T-helper 2 cell treated with Interferon-gamma antibody and Interleukin-4, amounts not matched to agents 100 ng/mL and 5 ng/mL, for 36 hours (primary cell): ENCODE results near the gene ZMIZ1. TPM values are rescaled to one million over a fixed set of nuclear protein-coding genes. Genes with fewer than 3 reads are reported as not detected.

Experiments used
- intact Hi-C: fragments of 100-400 bp; cut with micrococcal nuclease; formaldehyde crosslinking; loops from one replicate; pipeline ENCODE4 v1.15.1; 2023
- total RNA-seq: library from RNA; stranded (reverse); gene quantifications from 2 replicates; pipeline ENCODE4 v1.2.3, GENCODE V29; 2022

ZMIZ1 gene
- total RNA-seq, 1 donor from 2014 or later = 45.8 TPM

DNA sequence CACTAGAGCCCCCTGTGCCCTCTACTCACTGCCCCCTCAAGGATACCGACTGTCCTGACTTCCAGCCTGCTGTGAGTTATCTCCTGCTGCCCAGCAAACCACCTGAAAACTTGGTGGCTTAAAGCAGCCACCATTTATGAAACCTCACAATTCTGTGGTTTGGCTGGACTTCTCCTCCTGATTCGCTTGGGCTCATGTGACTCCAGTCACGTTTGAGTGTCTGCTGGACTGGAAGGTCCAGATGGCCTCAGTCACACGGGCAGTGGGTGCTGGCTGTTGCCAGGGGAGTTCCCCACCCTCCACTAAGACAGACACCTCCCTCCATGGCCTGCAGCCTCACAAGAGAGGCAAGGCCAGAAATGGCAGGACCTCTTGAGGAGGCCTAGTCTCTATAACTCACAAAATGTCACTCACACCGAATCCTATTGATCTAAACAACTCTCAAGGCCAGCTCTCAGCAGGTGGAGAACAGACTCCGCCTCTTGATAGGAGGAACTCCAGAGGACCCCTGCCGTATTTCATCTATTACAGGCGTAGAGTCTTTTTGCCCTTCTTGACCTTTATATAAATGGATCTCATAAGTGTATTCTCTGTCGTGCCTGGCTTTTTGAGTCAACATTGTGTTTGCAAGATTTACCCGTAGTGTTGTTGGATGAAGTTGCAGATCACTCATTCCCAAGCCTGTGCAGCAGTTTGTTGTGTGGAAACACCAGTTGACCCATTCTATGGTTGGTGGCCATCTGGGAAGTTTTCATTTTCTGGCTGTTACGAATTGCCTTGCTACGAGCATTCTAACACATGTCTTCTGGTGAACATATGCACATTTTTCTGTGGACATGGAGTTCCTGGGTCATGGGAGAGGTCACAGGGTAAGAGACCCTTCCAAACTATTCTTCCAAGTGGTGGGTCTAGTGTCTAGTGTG is 48.3 kb downstream of the ZMIZ1 start:
- intact Hi-C loops = no loop called here

DNA sequence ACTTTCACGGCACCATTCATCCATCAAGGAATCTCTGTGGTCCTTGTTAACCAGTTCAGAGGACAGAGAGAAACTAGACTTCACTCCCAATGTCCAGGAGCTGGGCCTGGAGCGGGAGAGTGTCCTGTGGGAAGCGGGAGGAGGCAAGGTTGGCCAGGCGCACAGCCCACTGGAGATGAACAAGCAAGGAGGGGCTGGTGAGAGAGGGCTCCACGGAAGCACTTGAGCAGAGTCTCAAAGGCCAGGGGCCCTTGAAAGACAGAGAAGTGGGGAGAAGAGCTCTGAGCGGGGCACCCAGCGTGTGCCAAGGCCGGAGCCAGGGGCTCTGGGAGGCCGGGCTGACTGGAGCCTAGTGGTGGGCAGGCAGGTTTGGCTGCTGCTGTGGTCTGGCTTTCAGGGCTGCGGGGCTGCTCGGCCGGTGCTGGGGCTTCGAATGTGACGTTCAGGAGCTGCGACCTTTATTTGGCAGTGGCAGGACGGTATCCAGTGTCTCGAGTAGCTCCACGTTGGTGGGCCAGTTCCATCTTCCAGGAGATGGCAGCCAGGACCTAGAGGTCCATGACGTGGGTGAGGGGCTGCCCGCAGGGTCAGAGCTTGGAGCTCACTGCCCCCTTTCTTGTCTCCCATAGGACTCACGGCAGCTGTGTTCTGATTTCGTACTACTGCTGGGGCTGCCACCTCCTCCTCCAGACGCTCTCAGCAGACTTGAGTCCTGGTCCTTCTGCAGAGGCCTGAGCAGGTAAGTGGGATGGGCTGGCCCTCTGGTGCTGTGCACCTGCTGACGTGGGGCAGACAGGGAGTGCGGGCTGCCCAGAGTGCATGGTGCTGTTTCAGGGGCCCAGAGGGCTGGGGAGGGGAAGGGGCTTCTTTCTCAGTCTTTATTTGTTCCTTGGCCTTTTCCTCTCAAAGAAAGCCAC is 49.8 kb downstream of the ZMIZ1 start:
- intact Hi-C loops = no loop called here

GRCh38 chr10:79119306-79119705 is 50.5 kb downstream of the ZMIZ1 start:
- intact Hi-C loops = no loop called here

DNA sequence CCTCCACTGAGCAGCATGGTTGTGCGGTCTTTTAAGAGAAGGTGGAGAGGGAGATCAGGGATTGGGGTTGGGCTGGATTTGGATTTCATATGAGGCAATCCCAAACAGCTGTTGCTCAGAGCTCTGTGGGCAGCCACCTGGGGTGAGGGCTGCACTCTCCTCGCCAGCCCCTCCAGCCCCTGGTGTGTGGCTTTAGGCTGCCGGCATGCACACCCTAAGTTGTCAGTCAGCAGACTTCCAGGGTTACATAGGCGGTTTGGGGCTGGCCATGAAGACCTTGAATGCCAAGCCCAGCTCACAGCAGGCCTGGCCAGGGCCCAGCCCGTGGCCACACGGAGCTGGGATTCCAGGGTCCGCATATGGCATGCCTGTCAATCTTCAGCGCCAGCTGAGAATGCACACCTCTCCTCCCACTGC is 54.8 kb downstream of the ZMIZ1 start:
- intact Hi-C loops = no loop called here

DNA sequence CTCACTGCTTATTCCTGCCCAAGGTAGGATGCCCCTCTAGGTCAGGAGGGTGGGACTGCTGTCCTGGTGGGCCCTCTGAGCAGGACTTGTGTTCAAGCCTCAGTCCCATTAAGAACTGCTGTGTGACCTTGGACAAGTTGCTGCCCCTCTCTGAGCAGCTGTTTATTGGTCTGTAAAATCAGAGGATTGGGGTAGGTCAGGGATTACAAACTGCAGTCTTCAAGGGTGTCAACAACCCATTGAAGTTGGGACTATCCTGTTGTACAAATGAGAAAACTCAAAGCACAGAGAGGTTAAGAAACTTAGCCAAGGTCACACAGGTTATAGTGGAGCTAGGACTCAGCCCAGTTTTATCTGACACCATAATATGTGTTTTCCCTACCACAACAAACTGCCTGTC is 55.3 kb downstream of the ZMIZ1 start:
- intact Hi-C loops = no loop called here

DNA sequence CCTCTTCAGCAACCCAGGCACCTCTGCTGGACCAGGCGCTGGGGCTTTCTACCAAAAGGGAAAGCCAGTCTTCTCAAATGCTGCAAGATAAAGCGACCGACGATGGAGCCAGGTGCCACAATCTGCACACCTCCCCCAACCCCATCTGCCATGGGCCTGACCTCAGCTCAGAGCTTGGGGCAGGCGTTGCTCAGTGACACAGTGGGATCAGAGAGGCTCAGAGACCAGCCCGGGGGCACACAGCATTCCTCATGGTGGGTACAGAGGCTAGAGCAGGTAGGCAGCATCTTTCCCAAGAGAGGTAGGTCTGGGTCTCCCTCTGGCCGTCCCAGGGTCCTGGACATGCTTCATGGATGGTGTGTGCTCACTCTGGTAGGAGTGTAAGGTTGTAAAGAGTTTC is 56.3 kb downstream of the ZMIZ1 start:
- intact Hi-C loops = no loop called here

DNA sequence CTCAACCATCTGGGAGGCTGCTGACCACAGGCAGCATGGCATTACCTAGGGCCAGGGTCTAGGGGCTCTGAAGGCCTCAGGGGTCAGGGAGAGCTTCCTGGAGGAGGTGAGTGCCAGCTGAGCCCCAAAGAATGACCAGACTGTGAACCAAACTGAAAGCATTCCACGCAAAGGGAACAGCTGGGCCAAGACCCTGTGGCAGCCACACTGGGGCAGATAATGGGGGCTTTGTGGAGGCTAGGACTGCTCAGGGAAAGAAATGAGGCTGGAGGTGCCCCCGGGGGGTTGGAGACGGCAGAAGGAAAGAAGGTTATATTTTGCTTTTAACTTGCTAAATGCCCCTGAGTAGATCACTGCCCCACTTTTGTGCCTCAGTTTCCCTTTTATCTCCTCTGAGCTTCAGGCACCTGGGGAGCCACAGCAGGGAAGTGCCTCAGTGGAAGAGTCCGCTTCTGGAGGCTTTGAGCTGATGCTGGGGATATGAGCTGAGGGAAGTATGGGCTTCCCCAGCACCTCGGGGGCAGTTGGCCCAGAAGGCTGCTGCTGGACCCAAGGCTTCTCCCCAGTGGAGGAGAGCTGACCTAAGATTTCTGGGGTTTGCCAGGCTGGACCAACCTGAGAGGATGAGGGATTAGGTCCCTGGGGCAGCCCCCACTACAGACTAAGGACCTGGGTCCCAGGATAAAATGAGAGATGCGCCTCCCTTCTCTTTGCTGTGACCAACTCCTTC is 57.8 kb downstream of the ZMIZ1 start:
- intact Hi-C loops = no loop called here

DNA sequence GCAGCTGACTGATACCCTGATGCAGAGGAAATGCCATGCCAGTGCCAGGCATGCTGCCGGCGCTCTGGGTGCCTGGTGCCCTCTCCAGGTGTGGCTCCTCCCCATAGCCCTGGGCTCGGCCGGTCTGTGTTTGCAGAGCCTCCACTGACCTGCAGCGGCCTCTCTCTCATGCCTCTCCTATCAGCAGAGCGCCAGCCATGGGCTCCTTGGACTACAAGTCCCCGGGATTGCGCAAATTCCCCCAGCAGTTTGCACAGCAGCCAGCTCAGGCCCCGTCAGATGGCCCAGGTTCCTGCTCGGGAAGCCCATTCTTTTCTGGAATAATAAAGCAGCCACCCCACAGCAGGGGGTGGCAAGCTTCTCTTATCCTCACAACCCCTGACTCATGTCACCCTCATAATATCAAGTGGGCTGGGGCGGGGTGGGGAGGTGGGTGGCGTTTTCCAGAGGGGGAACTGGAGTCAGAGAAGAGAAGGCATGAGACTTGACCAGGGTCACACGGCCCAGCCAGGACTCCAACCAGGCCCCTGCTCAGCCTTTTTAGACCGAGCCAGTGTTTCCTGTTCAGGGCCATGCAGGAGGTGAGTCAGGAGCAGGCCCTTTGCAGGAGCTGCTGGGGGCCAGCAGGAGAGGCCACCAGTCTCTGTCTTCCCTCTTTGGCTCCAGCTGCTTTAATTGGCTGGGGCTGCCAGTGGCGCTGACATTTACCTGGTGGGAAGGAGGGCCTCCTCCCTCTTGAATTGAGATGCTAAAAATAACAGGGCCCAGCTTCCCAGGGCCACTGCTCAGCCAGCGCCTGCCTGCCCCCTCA is 58.6 kb downstream of the ZMIZ1 start:
- intact Hi-C loops = no loop called here

GRCh38 chr10:79128241-79128922 is 59.6 kb downstream of the ZMIZ1 start:
- intact Hi-C loops = no loop called here

DNA sequence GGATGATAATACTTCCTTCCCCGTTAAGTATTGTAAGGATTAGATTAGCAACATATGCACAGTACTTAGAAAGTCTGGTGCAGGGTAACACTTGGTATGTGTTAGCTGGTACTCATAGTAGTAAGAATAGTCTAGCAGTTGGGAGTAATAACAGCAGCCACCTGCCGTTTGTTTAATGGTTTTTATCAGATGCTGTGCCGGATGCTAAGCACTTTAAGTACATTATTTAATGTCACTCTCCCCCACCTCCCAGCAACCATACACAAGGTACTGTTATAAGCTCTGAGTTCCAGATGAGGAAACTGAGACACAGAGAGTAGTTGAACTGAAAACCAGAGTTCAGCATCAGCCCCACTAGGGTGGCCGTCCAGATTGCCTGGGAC is 60.1 kb downstream of the ZMIZ1 start:
- intact Hi-C loops = no loop called here

DNA sequence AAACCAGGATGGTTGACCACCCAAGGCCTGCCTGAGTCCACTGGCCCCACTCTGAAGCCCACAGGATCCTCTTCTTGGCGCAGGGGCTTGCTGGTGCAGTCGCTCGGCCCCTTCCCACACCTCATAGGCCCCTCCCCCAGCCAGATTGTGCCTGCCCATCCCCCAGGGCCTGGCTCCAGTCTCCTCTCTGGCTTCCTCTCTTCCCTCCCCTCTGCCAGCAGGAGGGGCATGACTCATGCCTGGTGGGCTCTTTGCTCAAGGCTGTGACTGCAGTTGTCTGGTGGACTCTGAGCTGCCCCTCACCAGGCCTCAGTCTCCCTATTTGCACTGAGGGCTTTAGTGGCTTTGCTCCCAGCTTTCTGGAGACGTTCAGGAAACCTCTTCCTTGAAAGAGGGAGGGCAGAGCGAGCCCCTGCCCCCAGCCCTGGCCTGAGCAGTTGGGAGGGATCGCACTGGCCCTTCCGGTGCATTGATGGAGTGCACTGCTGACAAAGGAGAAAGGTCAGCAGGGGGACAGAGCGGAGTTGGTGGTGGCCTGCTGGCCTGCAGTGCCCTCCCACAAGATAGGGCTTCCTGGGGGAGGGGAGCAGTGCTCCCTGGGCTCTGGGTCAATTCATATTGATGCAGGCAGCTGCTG is 60.7 kb downstream of the ZMIZ1 start:
- intact Hi-C loops = no loop called here

GRCh38 chr10:79130255-79130654 is 61.5 kb downstream of the ZMIZ1 start:
- intact Hi-C loops = no loop called here

GRCh38 chr10:79130846-79131245 is 62.1 kb downstream of the ZMIZ1 start:
- intact Hi-C loops = no loop called here

DNA sequence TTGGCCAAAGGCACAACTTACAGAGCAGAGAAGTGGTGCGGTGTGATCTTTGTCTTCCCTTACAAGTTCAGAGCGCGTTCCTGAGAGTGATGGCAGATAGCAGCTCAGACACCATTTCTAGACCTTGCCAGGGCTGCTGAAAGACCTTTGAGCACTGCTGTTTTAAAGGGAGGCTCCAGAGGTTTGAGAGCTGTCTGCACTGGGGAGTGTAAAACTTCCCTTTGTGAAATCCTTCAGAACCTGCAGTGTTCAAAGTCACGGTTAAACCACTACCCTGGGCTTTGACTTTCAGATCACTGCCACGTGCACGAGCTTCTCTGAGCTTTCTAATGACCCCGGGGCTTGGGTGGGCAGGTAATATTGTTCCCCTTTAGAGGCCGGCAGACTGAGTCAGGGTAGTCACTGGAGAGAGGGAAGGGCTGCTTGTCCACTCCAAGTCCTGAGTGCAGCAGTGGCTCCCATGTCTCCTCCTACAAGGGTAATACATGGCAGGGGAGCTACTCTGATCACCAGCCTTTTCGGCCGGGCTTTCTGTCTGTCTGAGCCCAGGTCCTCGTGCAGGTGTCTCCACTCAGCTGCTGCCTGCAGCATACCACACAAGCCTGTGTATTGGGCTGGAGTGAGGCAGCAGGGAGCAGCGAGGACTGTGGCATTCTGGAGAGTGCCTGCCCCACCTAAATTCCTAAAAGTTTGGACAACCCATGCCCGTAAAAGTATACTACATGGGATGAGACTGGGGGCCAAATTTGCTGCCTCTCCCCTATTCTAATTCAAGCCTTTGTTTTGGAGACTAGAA is 63.3 kb downstream of the ZMIZ1 start:
- intact Hi-C loops = no loop called here

DNA sequence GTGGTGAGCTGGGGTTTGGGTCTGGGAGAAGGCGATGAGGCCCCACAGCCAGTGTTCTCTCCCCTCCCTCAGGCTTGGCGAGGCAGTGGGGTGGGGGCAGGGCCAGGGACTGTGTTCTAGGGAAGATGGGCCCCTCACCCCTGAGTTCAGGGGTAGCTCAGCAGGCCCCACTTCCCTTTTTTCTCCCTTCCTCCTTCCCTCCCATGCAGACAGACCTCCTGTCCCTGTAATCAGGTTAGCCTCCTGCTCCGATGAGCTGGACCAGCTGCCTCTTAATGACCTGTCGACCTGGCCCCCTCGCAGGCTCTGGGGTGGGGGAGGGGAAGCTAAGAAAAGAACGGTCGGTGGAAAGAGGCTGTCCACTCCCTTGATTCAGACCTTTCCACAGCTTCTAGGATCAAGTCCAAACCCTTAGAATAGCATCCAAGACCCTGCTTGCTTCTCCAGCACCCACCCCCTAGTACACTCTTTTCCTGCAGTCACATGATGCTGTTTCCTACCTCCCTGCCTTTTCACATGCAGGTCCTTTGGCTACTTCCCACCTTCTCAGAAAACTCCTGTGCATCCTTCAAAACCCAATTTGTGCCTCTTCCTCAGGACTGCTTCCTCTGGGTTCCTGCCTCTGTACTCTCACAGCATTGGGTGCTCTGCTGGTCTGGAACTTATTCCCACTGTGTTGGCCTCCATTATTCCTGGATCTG is 64.1 kb downstream of the ZMIZ1 start:
- intact Hi-C loops = no loop called here

GRCh38 chr10:79133416-79133815 is 64.7 kb downstream of the ZMIZ1 start:
- intact Hi-C loops = no loop called here

GRCh38 chr10:79135790-79136189 is 67.0 kb downstream of the ZMIZ1 start:
- intact Hi-C loops = loop anchor here (5.0 kb wide), 1 partner anchor 68 kb away; the partner anchor contains the start of gene ZMIZ1
